SK-N-SH (cell line): ENCODE data around the gene SDK1. TPM values are rescaled to one million over a fixed set of nuclear protein-coding genes. Genes with fewer than 3 reads are reported as not detected.
"Not testable (repeated sequence)": the region's sequence is repeated elsewhere in the genome, so short reads cannot be mapped to it uniquely, and the experiment has no call there.

Source experiments
- CTCF ChIA-PET: fragments of 300-600, 350-600 bp; formaldehyde crosslinking; extraction: SDS; loops from one replicate; lab custom pipeline; 2021; lab: Yijun Ruan, JAX
- POLR2A ChIA-PET: fragments of 350-600 bp; sonication (Branson Sonifier 250); formaldehyde crosslinking; extraction: SDS; loops from one replicate; lab custom pipeline; 2020; ENCODE audit warnings: antibody characterized with exemption, inconsistent platforms; lab: Yijun Ruan, JAX
- DNase-seq: peaks from one replicate; pipeline ENCODE4 v3.0.0; 2012
- H2AFZ ChIP-seq: fragments of 200-600 bp; sonication (generic); 2 replicates; pipeline ENCODE4 v1.8.1; 2016; ENCODE audit warnings: antibody characterized with exemption, mild to moderate bottlenecking, low read depth
- H3F3A ChIP-seq: fragments of 200-600 bp; sonication (generic); replicated peaks from 2 replicates; pipeline ENCODE3; 2016; ENCODE audit warnings: antibody characterized with exemption, mild to moderate bottlenecking; ENCODE audit not compliant: insufficient read depth
- H3K27ac ChIP-seq, 2 experiments: fragments of 200-500 bp in 1 of 2; fragments of 200-600 bp in 1 of 2; sonication (Bioruptor generic) in 1 of 2; sonication (generic), shearing (Covaris generic) in 1 of 2; 2 replicates each; pipeline versions ENCODE4 v1.5.1 to v1.6.1; 2014 to 2016; ENCODE audit warnings: low read depth in 2 of 2, inconsistent platforms in 1 of 2, low read length in 1 of 2, mild to moderate bottlenecking in 1 of 2, mixed read lengths in 1 of 2
- H3K27me3 ChIP-seq: fragments of 200-600 bp; sonication (generic), shearing (Covaris generic); 2 replicates; pipeline ENCODE4 v1.6.1; 2016; ENCODE audit warnings: mixed run types; ENCODE audit not compliant: insufficient read depth
- H3K36me3 ChIP-seq, 2 experiments: fragments of 200-500 bp in 1 of 2; fragments of 200-600 bp in 1 of 2; sonication (Bioruptor generic) in 1 of 2; sonication (generic) in 1 of 2; replicated peaks in 1 of 2; 2 replicates each; pipeline versions ENCODE3 to v1.5.1; 2014 to 2016; ENCODE audit warnings: low read length in 1 of 2, mild to moderate bottlenecking in 1 of 2; ENCODE audit not compliant: insufficient read depth in 2 of 2, control insufficient read depth in 1 of 2
- H3K4me1 ChIP-seq, 2 experiments: fragments of 200-500 bp in 1 of 2; fragments of 200-600 bp in 1 of 2; sonication (Bioruptor generic) in 1 of 2; sonication (generic), shearing (Covaris generic) in 1 of 2; 2 replicates each; pipeline versions ENCODE4 v1.5.1 to v1.6.1; 2014 to 2016; ENCODE audit warnings: low read depth in 1 of 2, low read length in 1 of 2, mixed run types in 1 of 2; ENCODE audit not compliant: insufficient read depth in 2 of 2, control insufficient read depth in 1 of 2
- H3K4me2 ChIP-seq: fragments of 200-600 bp; sonication (generic), shearing (Covaris generic); 2 replicates; pipeline ENCODE4 v1.6.1; 2017; ENCODE audit warnings: mixed run types
- H3K4me3 ChIP-seq, 2 experiments: fragments of 200-500 bp in 1 of 2; fragments of 200-600 bp in 1 of 2; sonication (Bioruptor generic) in 1 of 2; sonication (generic), shearing (Covaris generic) in 1 of 2; 2 replicates each; pipeline versions ENCODE4 v1.5.1 to v1.8.1; 2014 to 2016; ENCODE audit warnings: low read depth in 2 of 2, inconsistent platforms in 1 of 2, low read length in 1 of 2, mild to moderate bottlenecking in 1 of 2, mixed read lengths in 1 of 2, moderate library complexity in 1 of 2
- H3K79me2 ChIP-seq: fragments of 200-600 bp; sonication (generic); 2 replicates; pipeline ENCODE4 v1.8.1; 2017; ENCODE audit warnings: mild to moderate bottlenecking; ENCODE audit not compliant: insufficient read depth
- H3K9ac ChIP-seq: fragments of 200-600 bp; sonication (generic); 2 replicates; pipeline ENCODE4 v1.6.1; 2017; ENCODE audit warnings: mixed run types
- H3K9me2 ChIP-seq: fragments of 200-600 bp; sonication (generic); 2 replicates; pipeline ENCODE4 v1.6.1; 2017; ENCODE audit warnings: mixed run types
- H3K9me3 ChIP-seq: fragments of 200-600 bp; sonication (generic); 2 replicates; pipeline ENCODE4 v1.6.1; 2017; ENCODE audit warnings: mixed run types, mild to moderate bottlenecking, moderate library complexity
- H4K20me1 ChIP-seq: fragments of 200-600 bp; sonication (generic); 2 replicates; pipeline ENCODE4 v1.6.1; 2017; ENCODE audit warnings: mild to moderate bottlenecking, mixed run types; ENCODE audit not compliant: insufficient read depth
- FOSL2 ChIP-seq: IDR thresholded peaks from 2 replicates; pipeline ENCODE4 v1.4.0; 2012; ENCODE audit warnings: low read depth, mild to moderate bottlenecking, moderate library complexity, borderline replicate concordance
- FOXJ3 ChIP-seq: sonication (generic); formaldehyde crosslinking; IDR thresholded peaks from 2 replicates; pipeline ENCODE4 v1.5.1; 2020; ENCODE audit warnings: mild to moderate bottlenecking, missing genetic modification reagents
- FOXM1 ChIP-seq: IDR thresholded peaks from 2 replicates; pipeline ENCODE4 v1.4.0; 2012; ENCODE audit warnings: low read depth, mild to moderate bottlenecking
- GATA2 ChIP-seq: sonication (generic); formaldehyde crosslinking; IDR thresholded peaks from 2 replicates; pipeline ENCODE4 v1.5.0; 2020; ENCODE audit warnings: mild to moderate bottlenecking, missing genetic modification reagents
- RFX5 ChIP-seq: IDR thresholded peaks from 2 replicates; pipeline ENCODE4 v1.6.1; 2012; ENCODE audit warnings: mild to moderate bottlenecking, improper control_type of control experiment, low read length
- TAF1 ChIP-seq: IDR thresholded peaks from 2 replicates; pipeline ENCODE4 v1.6.1; 2012; ENCODE audit warnings: low read depth, mild to moderate bottlenecking, low read length, moderate library complexity, borderline replicate concordance
- YY1 ChIP-seq: IDR thresholded peaks from 2 replicates; pipeline ENCODE4 v1.4.0; 2012; ENCODE audit warnings: low read depth, mild to moderate bottlenecking
- WGBS: methylation state at CpG from one replicate; pipeline ENCODE4 v1.1.6; 2017; ENCODE audit warnings: low lambda C conversion rate; 5-methylcytosine and 5-hydroxymethylcytosine counted together
- polyA plus RNA-seq, 3 experiments: library from polyadenylated mRNA; depleted of rRNA; stranded (reverse); fragments of >200 nt; gene quantifications; 2 replicates each; pipeline ENCODE4 v1.2.3, GENCODE V29; 2012
- TF ChIP-seq, protein P1 (sequence below): IDR thresholded peaks from 2 replicates; pipeline ENCODE4 v1.6.1; 2012; ENCODE audit warnings: mild to moderate bottlenecking, low read depth, low read length, moderate library complexity
- TF ChIP-seq, protein P2 (sequence below): IDR thresholded peaks from 2 replicates; pipeline ENCODE4 v1.4.0; 2012; ENCODE audit warnings: low read depth, borderline replicate concordance

The SDK1 gene
- polyA plus RNA-seq, 1 of the 3 experiments (the other 2 are of a cell fraction): 1.2 TPM

DNA sequence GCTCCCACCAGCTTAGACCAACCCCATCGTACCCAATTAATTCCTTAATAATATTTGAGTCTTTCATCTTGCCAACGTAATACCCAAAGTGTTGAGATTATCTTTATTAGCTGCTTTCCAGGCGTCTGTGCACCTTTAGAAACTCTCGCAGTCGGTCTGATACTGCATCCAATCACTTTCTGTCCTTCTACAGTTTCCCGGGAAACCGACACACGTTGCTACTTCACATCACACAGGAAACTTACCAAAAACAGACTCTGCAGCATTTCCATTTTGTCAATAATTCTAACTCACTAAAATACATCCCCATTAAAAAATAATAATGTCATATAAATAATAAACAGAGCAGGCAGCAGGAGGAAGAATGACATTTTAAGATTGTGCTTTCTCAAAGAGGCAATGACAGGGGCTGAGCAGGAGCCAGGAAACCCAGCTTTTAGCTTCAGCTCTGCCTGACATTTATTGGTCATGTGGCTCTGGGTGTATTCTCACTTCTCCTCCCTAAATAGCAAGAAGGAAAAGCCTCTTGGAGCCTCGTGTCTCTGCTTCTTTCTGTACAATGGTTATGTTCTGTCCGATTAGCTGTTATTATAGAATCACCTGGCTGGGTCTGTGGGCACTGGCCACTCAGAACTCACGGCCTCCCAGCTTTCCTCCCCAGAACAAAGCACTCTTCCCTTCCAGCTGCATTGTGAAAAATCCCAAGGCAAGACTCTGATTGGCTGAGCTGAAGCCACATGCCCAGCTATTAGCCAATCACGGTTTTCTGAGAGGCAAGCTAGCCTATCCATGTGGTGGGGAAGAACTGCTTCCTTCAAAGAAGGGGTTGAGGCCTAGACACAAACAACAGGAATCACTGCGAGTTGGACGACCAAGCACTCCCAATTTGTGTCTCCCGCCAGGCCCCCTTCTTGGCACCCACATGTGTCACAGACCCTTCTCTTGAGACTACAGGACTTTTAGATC, 956.4 kb downstream of the SDK1 start:
- Histone ChIP-seq H4K20me1 (no peaks in the 10 kb centered on the region), H2AFZ (no peak overlapping the region), H3K36me3 (no peaks in the 10 kb centered on the region), H3F3A (no peaks in the 10 kb centered on the region), H3K79me2 (no peaks in the 10 kb centered on the region), H3K9ac (no peak overlapping the region), H3K4me2 (no peak overlapping the region), H3K27ac (no peak overlapping the region), H3K9me2 (no peaks in the 10 kb centered on the region; the same call in 1 of the 2 replicates), H3K27me3 (no peaks in the 10 kb centered on the region), H3K9me3 (peaks cover 5% of the 10 kb centered on the region; the same call in 1 of the 2 replicates), H3K4me1 (no peaks in the 10 kb centered on the region), H3K4me3 (no peak overlapping the region)
- 47% methylated on average over 15 of the region's 15 CpGs for WGBS
- no peak for DNase-seq
- CTCF ChIA-PET: interaction anchor here (0.7 kb wide), 1 partner anchor 29 kb away, joined by 3 read pairs; no protein-coding TSS in a partner anchor
- POLR2A ChIA-PET: no interaction called here
- no peak for TF ChIP-seq FOXJ3
- TF ChIP-seq RFX5: no peak
- TF ChIP-seq FOSL2: no peak
- TF ChIP-seq, protein P1, sequence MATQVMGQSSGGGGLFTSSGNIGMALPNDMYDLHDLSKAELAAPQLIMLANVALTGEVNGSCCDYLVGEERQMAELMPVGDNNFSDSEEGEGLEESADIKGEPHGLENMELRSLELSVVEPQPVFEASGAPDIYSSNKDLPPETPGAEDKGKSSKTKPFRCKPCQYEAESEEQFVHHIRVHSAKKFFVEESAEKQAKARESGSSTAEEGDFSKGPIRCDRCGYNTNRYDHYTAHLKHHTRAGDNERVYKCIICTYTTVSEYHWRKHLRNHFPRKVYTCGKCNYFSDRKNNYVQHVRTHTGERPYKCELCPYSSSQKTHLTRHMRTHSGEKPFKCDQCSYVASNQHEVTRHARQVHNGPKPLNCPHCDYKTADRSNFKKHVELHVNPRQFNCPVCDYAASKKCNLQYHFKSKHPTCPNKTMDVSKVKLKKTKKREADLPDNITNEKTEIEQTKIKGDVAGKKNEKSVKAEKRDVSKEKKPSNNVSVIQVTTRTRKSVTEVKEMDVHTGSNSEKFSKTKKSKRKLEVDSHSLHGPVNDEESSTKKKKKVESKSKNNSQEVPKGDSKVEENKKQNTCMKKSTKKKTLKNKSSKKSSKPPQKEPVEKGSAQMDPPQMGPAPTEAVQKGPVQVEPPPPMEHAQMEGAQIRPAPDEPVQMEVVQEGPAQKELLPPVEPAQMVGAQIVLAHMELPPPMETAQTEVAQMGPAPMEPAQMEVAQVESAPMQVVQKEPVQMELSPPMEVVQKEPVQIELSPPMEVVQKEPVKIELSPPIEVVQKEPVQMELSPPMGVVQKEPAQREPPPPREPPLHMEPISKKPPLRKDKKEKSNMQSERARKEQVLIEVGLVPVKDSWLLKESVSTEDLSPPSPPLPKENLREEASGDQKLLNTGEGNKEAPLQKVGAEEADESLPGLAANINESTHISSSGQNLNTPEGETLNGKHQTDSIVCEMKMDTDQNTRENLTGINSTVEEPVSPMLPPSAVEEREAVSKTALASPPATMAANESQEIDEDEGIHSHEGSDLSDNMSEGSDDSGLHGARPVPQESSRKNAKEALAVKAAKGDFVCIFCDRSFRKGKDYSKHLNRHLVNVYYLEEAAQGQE: no peak
- no peak for TF ChIP-seq YY1
- no peak for TF ChIP-seq GATA2 (CRISPR knock-in tag)
- TF ChIP-seq TAF1: no peak
- TF ChIP-seq, protein P2, sequence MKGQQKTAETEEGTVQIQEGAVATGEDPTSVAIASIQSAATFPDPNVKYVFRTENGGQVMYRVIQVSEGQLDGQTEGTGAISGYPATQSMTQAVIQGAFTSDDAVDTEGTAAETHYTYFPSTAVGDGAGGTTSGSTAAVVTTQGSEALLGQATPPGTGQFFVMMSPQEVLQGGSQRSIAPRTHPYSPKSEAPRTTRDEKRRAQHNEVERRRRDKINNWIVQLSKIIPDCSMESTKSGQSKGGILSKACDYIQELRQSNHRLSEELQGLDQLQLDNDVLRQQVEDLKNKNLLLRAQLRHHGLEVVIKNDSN: no peak
- no peak for TF ChIP-seq FOXM1

DNA sequence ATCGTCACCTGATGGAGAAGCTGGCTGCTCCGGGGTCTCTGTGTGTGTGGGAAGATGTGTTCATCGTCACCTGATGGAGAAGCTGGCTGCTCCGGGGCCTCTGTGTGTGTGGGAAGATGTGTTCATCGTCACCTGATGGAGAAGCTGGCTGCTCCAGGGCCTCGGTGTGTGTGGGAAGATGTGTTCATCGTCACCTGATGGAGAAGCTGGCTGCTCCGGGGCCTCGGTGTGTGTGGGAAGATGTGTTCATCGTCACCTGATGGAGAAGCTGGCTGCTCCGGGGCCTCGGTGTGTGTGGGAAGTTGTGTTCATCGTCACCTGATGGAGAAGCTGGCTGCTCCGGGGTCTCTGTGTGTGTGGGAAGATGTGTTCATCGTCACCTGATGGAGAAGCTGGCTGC, 959.1 kb downstream of the SDK1 start:
- H3K9me3 ChIP-seq, H4K20me1 ChIP-seq, H3K79me2 ChIP-seq, H3K36me3 ChIP-seq, H3K27me3 ChIP-seq, H3K9me2 ChIP-seq, POLR2A ChIA-PET, H3K27ac ChIP-seq, H3K4me1 ChIP-seq, H3F3A ChIP-seq, H3K4me2 ChIP-seq, H3K4me3 ChIP-seq, H3K9ac ChIP-seq, H2AFZ ChIP-seq, DNase-seq: not testable (repeated sequence)
- CTCF ChIA-PET: interaction anchor here (1.3 to 1.8 kb wide), 2 partner anchors 44 to 959 kb away, joined by 3 to 4 read pairs; partner anchors contain the start of gene SDK1
- 68% methylated on average over 15 of the region's 15 CpGs for WGBS
